LNCAP (cell line): ENCODE results near the gene CLIC3.

Experiments
- TF ChIP-seq, protein P1 (sequence below): fragments of 450-650 bp; IDR thresholded peaks from 2 replicates; pipeline ENCODE4 v1.5.1; 2017; ENCODE audit warnings: mild to moderate bottlenecking

Gene CLIC3

DNA sequence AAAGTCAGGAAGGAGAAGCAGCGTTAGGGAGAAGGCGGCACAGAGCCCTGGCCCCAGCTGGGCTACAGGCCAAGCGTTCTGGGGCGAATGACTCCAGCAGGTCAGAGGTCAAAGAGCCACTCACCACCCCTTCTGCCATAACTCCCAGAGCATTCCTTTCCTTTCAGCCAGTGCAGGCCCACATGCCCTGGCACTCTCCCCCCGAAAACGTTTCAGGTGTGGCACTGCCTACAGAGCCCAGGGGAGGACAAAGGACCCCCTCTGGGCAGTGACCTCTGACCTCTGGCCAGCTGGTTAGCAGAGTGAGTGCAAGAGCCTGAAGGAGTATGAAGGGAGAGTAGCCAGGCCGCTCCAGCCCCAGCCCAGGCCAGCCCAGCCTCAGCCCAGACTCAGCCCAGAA, 26.8 kb upstream of the CLIC3 start:
- TF ChIP-seq, protein P1, sequence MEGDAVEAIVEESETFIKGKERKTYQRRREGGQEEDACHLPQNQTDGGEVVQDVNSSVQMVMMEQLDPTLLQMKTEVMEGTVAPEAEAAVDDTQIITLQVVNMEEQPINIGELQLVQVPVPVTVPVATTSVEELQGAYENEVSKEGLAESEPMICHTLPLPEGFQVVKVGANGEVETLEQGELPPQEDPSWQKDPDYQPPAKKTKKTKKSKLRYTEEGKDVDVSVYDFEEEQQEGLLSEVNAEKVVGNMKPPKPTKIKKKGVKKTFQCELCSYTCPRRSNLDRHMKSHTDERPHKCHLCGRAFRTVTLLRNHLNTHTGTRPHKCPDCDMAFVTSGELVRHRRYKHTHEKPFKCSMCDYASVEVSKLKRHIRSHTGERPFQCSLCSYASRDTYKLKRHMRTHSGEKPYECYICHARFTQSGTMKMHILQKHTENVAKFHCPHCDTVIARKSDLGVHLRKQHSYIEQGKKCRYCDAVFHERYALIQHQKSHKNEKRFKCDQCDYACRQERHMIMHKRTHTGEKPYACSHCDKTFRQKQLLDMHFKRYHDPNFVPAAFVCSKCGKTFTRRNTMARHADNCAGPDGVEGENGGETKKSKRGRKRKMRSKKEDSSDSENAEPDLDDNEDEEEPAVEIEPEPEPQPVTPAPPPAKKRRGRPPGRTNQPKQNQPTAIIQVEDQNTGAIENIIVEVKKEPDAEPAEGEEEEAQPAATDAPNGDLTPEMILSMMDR = no peak

DNA sequence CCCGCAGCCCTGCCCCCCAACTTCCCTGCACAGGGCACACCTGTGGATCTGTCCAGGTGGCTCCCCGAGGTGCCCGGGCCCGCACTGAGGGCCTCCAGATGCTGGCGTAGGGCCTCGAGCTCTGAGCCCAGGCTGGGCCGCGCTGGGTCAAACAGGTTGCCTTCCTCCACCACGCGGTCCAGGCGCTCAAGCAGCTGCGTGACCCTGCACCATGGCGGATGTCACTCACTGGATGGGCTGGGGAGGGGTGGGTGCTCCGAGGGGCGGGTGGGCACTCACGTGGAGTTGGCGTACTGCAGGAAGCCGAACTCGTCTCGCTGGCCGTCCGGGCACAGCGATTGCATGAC, 26.3 kb upstream of the CLIC3 start:
- TF ChIP-seq, protein P1 = no peak

DNA sequence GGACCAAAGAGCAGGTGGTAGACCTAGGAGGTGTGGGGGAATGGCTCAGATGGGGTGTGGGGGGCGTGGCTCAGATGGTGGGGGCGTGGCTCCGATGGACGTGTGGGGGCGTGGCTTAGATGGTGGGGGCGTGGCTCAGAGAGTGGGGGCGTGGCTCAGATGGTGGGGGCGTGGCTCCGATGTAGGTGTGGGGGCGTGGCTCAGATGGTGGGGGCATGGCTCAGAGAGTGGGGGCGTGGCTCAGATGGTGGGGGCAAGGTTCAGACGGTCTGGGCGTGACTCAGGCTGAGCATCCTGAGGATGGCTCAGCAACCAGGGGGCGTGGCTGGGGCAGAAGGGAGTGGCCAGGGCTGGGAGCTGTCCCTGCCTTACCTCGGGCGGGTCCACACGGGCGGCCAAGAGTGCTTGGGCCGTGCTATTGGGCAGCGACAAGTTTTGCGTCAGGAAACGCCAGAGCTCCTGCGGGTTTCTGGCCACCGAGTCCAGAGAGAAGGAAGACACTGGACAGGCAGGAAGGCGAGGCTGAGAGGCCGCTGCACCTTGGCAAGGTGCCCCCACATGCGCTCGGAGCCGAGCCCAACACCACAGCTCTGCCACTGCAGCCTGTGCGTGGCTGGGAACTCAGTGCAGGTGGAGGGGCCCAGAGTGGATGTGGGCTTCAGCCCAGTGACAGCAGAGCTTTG, 25.8 kb upstream of the CLIC3 start:
- TF ChIP-seq, protein P1 = no peak

DNA sequence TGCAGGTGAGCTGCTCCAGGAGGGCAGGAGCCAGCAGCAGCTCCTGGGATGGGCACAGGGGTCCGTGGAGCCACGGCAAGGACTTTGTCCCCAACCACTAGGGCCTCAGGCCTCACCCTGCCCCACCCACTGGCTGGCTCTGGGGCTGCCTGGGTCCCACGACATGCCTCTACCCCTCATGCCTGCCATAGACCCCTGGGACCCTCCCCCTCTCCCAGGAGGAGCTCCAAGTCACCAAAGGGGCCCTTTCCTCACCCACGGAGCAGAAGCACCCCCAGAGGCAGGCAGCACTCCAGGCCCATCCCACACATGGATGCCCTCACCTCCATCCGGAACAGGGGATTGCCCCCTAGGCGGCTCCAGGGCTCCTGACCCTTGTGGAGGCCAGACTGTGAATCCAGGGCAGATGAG, 25.2 kb upstream of the CLIC3 start:
- TF ChIP-seq, protein P1 = no peak

DNA sequence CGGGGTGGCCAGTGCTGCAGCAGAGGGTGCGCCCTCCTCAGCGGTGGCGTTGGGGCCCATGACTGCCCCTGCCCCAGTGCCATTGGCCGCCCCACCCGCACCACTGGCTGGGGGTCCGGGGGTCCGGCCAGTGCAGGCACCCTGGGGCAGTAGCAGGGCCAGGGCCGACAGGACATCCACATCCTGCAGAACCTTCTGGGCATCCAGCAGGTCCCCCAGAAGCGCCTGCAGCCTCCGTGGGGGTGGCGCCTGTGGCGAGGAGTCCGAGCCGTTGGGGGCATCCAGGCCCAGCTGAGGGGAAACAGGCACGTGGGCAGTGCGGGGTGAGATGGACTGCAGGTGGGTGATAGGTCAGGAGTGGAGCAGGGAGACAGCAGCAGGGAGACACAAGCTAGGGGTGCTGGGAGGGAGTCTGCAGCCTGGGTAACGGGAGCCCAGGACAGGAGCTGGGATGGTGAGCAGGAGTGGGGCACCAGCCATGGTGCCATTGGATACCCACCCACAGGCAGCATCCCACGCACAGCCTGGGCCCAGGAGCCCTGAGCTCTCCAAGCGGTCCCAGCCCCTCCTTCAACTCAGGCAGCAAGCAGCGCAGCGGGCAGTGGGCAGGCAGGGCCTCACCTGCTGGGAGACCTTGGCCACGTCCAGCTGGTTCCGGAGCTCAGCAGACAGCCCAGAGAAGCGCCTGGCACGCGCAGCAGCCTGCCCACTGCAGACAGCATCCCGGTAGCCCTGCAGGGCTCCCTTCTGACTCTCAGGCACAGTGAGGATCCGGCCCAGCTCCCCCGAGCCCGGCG, 24.6 kb upstream of the CLIC3 start:
- TF ChIP-seq, protein P1 = no peak

DNA sequence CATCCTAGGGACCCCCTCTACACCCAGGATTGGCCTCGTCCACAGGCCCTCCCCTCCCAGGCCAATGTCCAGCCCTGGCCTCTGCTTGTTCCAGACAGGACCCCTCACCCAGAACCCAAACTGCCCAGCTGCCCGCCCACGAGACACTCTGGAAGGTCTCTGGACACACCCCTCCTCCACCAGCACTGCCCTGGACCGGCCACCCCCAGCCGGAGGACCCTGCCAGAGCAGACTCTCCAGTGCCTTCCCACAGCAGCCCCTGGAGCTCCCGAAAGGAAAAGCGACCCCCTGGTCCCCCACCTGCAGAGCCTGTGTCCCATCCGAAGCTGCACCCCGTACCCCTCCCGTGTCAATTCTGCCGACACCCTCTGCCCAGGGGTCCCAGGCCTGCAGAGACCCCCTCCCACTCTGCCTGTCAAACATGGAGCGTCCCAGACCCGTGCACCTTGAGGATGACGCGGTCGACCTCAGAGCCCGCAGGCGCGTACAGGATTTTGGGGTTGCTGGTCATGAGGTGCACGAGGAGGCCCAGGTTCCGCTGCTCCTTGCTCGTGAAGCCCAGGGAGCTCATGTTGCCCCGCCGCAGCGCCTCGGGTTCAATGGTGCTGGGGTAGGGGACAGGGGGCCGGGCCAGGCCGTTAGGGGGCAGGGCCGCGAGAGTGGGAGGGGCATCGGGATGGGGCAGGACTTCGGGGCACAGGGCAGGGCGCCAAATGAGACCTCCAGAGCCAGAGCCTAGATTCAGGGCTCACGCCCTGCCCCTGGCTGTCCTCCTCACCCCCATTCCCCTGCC, 23.7 kb upstream of the CLIC3 start:
- TF ChIP-seq, protein P1 = no peak

DNA sequence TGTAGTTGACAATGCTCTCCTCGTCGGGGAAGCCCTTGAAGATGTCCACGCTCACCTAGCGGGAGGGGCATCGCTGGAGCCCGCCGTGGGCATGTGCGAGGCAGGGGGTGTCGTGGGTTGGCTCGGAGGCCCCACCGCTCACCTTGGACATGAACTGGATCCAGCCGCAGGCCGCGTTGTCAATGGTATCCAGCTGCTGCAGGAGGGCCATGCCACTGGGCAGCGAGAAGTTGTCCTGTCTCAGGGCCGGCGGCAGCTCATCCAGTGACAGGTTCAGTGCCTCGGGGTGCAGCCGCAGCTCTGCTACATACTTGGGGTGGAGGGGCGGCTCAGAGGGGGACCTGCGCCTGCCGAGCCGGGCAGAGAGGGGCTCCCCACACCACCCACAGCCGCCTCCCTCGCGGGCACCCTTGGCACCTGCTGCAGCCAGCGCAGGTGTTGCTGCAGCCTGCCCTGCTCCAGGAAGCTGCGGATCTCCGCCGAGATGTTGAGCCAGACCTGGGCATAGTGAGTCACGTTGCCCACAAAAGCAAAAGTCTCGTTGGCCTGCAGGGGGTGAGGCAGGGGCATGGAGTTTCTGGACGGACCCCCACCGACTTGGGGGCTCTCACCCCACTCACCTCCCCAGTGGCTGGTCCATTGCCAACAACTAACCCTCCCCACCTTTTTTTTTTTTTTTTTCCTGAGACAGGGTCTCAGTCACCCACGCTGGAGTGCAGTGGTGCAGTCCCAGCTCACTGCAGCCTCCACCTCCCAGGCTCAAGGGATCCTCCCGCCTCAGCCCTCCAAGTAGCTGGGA, 22.6 kb upstream of the CLIC3 start:
- TF ChIP-seq, protein P1 = no peak
